H9 (cell line): ENCODE results near the gene SECTM1. TPM values are rescaled to one million over a fixed set of nuclear protein-coding genes. Genes with fewer than 3 reads are reported as not detected.

Source experiments
- DNase-seq: peaks from one replicate; pipeline ENCODE4 v3.0.0-alpha.2; 2017
- H2AFZ ChIP-seq: one replicate; pipeline ENCODE4 v1.6.1; 2013; ENCODE audit warnings: mild to moderate bottlenecking, low read length, control low read depth, moderate library complexity
- H2AK5ac ChIP-seq: 2 replicates; pipeline ENCODE4 v1.6.1; 2013; ENCODE audit warnings: low read length, control low read depth, mixed read lengths; ENCODE audit not compliant: insufficient read length
- H2BK120ac ChIP-seq: one replicate; pipeline ENCODE4 v1.6.1; 2013; ENCODE audit warnings: low read depth, mild to moderate bottlenecking, low read length, control low read depth, inconsistent platforms; ENCODE audit not compliant: poor library complexity, severe bottlenecking
- H2BK12ac ChIP-seq: 2 replicates; pipeline ENCODE4 v1.6.1; 2013; ENCODE audit warnings: low read length, control low read depth, mixed read lengths, low read depth; ENCODE audit not compliant: insufficient read length
- H2BK15ac ChIP-seq: 2 replicates; pipeline ENCODE4 v1.6.1; 2013; ENCODE audit warnings: low read depth, low read length, control low read depth
- H2BK20ac ChIP-seq: one replicate; pipeline ENCODE4 v1.6.1; 2013; ENCODE audit warnings: low read depth, mild to moderate bottlenecking, low read length, control low read depth, inconsistent platforms; ENCODE audit not compliant: poor library complexity, severe bottlenecking
- H2BK5ac ChIP-seq: 2 replicates; pipeline ENCODE4 v1.6.1; 2013; ENCODE audit warnings: low read length, control low read depth, mixed read lengths; ENCODE audit not compliant: insufficient read length
- H3K14ac ChIP-seq: 2 replicates; pipeline ENCODE4 v1.6.1; 2013; ENCODE audit warnings: low read length, control low read depth; ENCODE audit not compliant: insufficient read depth
- H3K18ac ChIP-seq: 2 replicates; pipeline ENCODE4 v1.6.1; 2013; ENCODE audit warnings: low read depth, mild to moderate bottlenecking, mixed read lengths, low read length, control low read depth; ENCODE audit not compliant: insufficient read length
- H3K23ac ChIP-seq: 2 replicates; pipeline ENCODE4 v1.6.1; 2013; ENCODE audit warnings: low read length, control low read depth, mixed read lengths, low read depth; ENCODE audit not compliant: insufficient read length
- H3K23me2 ChIP-seq: 2 replicates; pipeline ENCODE4 v1.6.1; 2013; ENCODE audit warnings: low read depth, mild to moderate bottlenecking, mixed read lengths, low read length, control low read depth; ENCODE audit not compliant: insufficient read length, poor library complexity, severe bottlenecking
- H3K27ac ChIP-seq: 2 replicates; pipeline ENCODE4 v1.5.1; 2013; ENCODE audit warnings: low read length, control low read depth, mixed read lengths, low read depth; ENCODE audit not compliant: insufficient read length
- H3K27me3 ChIP-seq: 2 replicates; pipeline ENCODE4 v1.6.1; 2013; ENCODE audit warnings: low read length, control low read depth, inconsistent platforms; ENCODE audit not compliant: insufficient read depth
- H3K4ac ChIP-seq: 2 replicates; pipeline ENCODE4 v1.6.1; 2013; ENCODE audit warnings: low read depth, mild to moderate bottlenecking, control low read depth, inconsistent platforms, low read length, moderate library complexity
- H3K4me1 ChIP-seq: 2 replicates; pipeline ENCODE4 v1.6.1; 2013; ENCODE audit warnings: low read length, control low read depth, inconsistent platforms; ENCODE audit not compliant: insufficient read depth
- H3K4me2 ChIP-seq: 2 replicates; pipeline ENCODE4 v1.6.1; 2013; ENCODE audit warnings: low read length, control low read depth, mixed read lengths; ENCODE audit not compliant: insufficient read length, insufficient read depth
- H3K56ac ChIP-seq: 2 replicates; pipeline ENCODE4 v1.6.1; 2013; ENCODE audit warnings: low read depth, mild to moderate bottlenecking, mixed read lengths, low read length, control low read depth; ENCODE audit not compliant: insufficient read length
- H3K79me1 ChIP-seq: 2 replicates; pipeline ENCODE4 v1.6.1; 2013; ENCODE audit warnings: low read depth, mild to moderate bottlenecking, moderate library complexity, low read length, control low read depth, inconsistent platforms; ENCODE audit not compliant: insufficient read depth, poor library complexity, severe bottlenecking
- H3K79me2 ChIP-seq: 2 replicates; pipeline ENCODE4 v1.6.1; 2013; ENCODE audit warnings: low read length, control low read depth, inconsistent platforms; ENCODE audit not compliant: insufficient read depth
- H3K9ac ChIP-seq: 2 replicates; pipeline ENCODE4 v1.6.1; 2013; ENCODE audit warnings: low read length, control low read depth, mixed read lengths; ENCODE audit not compliant: insufficient read length; ENCODE audit errors: extremely low read depth
- H3K9me3 ChIP-seq: one replicate; pipeline ENCODE4 v1.6.1; 2013; ENCODE audit warnings: low read depth, low read length, inconsistent platforms; ENCODE audit not compliant: control insufficient read depth
- H3T11ph ChIP-seq: one replicate; pipeline ENCODE4 v1.6.1; 2013; ENCODE audit warnings: mild to moderate bottlenecking, low read length, control low read depth, inconsistent platforms
- H4K20me1 ChIP-seq: one replicate; pipeline ENCODE4 v1.6.1; 2013; ENCODE audit not compliant: control insufficient read depth, insufficient read length, insufficient read depth
- H4K5ac ChIP-seq: 2 replicates; pipeline ENCODE4 v1.6.1; 2013; ENCODE audit warnings: low read depth, mild to moderate bottlenecking, mixed read lengths, low read length, control low read depth; ENCODE audit not compliant: insufficient read length
- H4K8ac ChIP-seq: replicated peaks from 2 replicates; pipeline ENCODE4 v1.6.1; 2013; ENCODE audit warnings: low read length, control low read depth, mixed read lengths, low read depth; ENCODE audit not compliant: insufficient read length
- H4K91ac ChIP-seq: 2 replicates; pipeline ENCODE4 v1.6.1; 2013; ENCODE audit warnings: low read depth, mild to moderate bottlenecking, moderate library complexity, mixed read lengths, low read length, control low read depth; ENCODE audit not compliant: insufficient read length
- H3K27ac Mint-ChIP-seq, 3 experiments: 2 replicates in 2 of 3; 3 replicates in 1 of 3; pipeline ENCODE4 v1.8.0; 2020 to 2021; ENCODE audit warnings: mixed read lengths in 3 of 3, mild to moderate bottlenecking in 1 of 3, moderate library complexity in 1 of 3
- H3K27me3 Mint-ChIP-seq: 2 replicates; pipeline ENCODE4 v1.8.0; 2021; ENCODE audit warnings: low read depth, mild to moderate bottlenecking, moderate library complexity, mixed read lengths
- H3K36me3 Mint-ChIP-seq, 3 experiments: 2 replicates in 2 of 3; 3 replicates in 1 of 3; pipeline ENCODE4 v1.8.0; 2020 to 2021; ENCODE audit warnings: low read depth in 3 of 3, mixed read lengths in 3 of 3; ENCODE audit not compliant: insufficient read depth in 1 of 3
- H3K4me1 Mint-ChIP-seq, 2 experiments: 2 replicates each; pipeline ENCODE4 v1.8.0; 2020; ENCODE audit warnings: mixed read lengths in 2 of 2
- H3K4me3 Mint-ChIP-seq, 2 experiments: 2 replicates in 1 of 2; 3 replicates in 1 of 2; pipeline ENCODE4 v1.8.0; 2020 to 2021; ENCODE audit warnings: mild to moderate bottlenecking in 2 of 2, mixed read lengths in 2 of 2, moderate library complexity in 1 of 2
- H3K9me3 Mint-ChIP-seq, 2 experiments: 2 replicates in 1 of 2; 3 replicates in 1 of 2; pipeline ENCODE4 v1.8.0; 2020; ENCODE audit warnings: mild to moderate bottlenecking in 2 of 2, mixed read lengths in 2 of 2, moderate library complexity in 1 of 2
- WGBS: extraction: QIAGEN DNeasy Blood & Tissue Kit; methylation state at CpG from one replicate; pipeline ENCODE4 v1.1.7; 2013; ENCODE audit warnings: missing lambda C conversion rate, low lambda C conversion rate, mixed read lengths; ENCODE audit not compliant: insufficient read length; ENCODE audit errors: extremely low coverage; 5-methylcytosine and 5-hydroxymethylcytosine counted together
- total RNA-seq: library from RNA; stranded (reverse); gene quantifications from 2 replicates; pipeline ENCODE4 v1.2.1, GENCODE V29; 2021
- TF ChIP-seq, protein P1 (sequence below): fragments of 200-600 bp; sonication (generic); conservative IDR thresholded peaks from 3 replicates; pipeline ENCODE4 v1.8.0; 2021; ENCODE audit warnings: antibody characterized with exemption, mild to moderate bottlenecking

Gene SECTM1
- total RNA-seq, 1 experiment from 2014 or later: 0.28 TPM

DNA sequence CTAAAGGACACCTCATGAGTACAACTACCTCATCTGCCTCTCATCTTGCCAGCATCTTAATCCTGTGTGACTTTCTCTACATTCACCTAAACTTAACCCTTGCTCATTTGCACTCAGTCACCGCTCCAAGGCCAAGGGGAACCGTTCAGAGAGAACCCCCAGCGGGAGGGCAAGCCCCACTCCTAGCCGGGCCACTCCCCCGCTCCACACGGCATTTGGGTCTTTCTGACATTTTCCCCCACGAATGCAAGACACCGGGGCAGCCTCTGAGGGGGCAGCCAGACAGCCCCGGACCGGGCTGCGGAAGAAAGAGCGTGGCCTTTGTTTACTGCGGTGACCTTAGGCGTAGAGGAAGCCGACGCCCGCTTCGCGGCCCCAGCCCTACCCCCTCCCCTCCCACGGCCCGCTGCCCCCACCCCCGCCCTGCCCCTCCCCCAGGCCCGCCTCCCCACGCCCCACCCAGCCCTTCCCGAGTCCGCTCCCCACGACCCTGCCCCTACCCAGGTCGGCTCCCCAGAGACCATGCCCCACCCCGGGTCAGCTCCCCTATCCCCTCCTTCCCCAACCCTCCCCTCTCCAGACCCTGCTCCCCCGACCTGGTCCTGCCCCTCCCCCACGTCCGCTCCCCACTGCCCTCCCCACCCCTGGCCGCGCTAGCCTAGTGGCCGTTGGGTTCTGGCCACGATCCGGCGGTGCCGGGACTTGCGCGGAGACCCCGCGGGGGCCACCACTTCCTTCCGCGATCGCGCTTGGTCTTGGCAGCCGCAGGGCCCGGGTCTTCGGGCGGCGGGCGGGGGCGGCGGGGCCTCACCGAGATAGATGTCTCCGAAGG, 60.9 kb downstream of the SECTM1 start:
- WGBS: no CpG with 5 or more reads among the region's 57 CpGs
- H4K20me1 ChIP-seq: no peaks in the 10 kb centered on the region
- H2BK15ac ChIP-seq: no peak overlapping the region
- Mint-ChIP-seq H3K4me1 (peaks cover 37 to 57% of the 10 kb centered on the region in 2 experiments), H3K27ac (peak overlapping the region; percentile 7 to 95 (median 89)), H3K4me3 (peak overlapping the region; percentile 84 to 87), H3K27me3 (peaks cover 19% of the 10 kb centered on the region), H3K9me3 (no peaks in the 10 kb centered on the region), H3K36me3 (peaks cover 30 to 47% (median 42%) of the 10 kb centered on the region in 3 experiments; a peak in 6 of 7 replicates)
- H3K27me3 ChIP-seq: no peaks in the 10 kb centered on the region
- peaks cover 4% of the 10 kb centered on the region for H3K79me1 ChIP-seq
- H3K9ac ChIP-seq: peak overlapping the region; percentile 87
- TF ChIP-seq, protein P1, sequence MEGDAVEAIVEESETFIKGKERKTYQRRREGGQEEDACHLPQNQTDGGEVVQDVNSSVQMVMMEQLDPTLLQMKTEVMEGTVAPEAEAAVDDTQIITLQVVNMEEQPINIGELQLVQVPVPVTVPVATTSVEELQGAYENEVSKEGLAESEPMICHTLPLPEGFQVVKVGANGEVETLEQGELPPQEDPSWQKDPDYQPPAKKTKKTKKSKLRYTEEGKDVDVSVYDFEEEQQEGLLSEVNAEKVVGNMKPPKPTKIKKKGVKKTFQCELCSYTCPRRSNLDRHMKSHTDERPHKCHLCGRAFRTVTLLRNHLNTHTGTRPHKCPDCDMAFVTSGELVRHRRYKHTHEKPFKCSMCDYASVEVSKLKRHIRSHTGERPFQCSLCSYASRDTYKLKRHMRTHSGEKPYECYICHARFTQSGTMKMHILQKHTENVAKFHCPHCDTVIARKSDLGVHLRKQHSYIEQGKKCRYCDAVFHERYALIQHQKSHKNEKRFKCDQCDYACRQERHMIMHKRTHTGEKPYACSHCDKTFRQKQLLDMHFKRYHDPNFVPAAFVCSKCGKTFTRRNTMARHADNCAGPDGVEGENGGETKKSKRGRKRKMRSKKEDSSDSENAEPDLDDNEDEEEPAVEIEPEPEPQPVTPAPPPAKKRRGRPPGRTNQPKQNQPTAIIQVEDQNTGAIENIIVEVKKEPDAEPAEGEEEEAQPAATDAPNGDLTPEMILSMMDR: no peak
- no peak overlapping the region for H2AFZ ChIP-seq
- H2BK12ac ChIP-seq: no peak overlapping the region
- no peak overlapping the region; the same call in 1 of the 2 replicates for H3K4ac ChIP-seq
- H2BK5ac ChIP-seq: no peak overlapping the region
- no peaks in the 10 kb centered on the region for H3K4me1 ChIP-seq
- H3K56ac ChIP-seq: no peak overlapping the region
- peak; percentile 60 for DNase-seq
- no peaks in the 10 kb centered on the region for H3K9me3 ChIP-seq
- H4K5ac ChIP-seq: no peak overlapping the region
- H4K8ac ChIP-seq: no peak overlapping the region
- peak overlapping the region; percentile 93 for H3K18ac ChIP-seq
- no peaks in the 10 kb centered on the region for H3K23me2 ChIP-seq
- H3T11ph ChIP-seq: no peak overlapping the region
- no peak overlapping the region for H3K23ac ChIP-seq
- H3K27ac ChIP-seq: no peak overlapping the region
- peak overlapping the region; percentile 72 for H3K4me2 ChIP-seq
- H2AK5ac ChIP-seq: no peak overlapping the region
- H2BK20ac ChIP-seq: no peak overlapping the region
- peak overlapping the region; percentile 80 for H3K14ac ChIP-seq
- peaks cover 47% of the 10 kb centered on the region for H3K79me2 ChIP-seq
- no peak overlapping the region for H4K91ac ChIP-seq
- H2BK120ac ChIP-seq: no peak overlapping the region
